ENCODE data around the gene OTUD7B.

DNA sequence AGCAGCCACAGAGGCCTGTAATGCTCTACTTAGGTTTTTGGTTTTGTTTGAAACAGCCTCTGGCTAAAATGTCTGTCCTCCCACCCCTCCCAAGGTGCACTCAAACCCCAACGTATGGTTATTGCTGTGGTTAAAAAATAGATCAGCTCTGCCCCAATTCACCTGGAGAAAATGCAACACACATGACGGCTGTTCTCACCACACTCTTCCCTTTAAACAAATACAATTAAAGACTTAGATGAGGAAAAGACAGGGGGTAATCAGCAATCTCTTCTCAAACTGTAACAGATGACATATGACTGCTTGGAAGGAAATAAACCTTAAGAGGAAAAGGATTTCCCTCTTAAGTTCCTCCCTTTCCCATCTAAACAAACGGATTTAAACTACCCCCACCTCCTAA lies 67.6 kb downstream of the OTUD7B start:
- TF ChIP-seq, protein P1, sequence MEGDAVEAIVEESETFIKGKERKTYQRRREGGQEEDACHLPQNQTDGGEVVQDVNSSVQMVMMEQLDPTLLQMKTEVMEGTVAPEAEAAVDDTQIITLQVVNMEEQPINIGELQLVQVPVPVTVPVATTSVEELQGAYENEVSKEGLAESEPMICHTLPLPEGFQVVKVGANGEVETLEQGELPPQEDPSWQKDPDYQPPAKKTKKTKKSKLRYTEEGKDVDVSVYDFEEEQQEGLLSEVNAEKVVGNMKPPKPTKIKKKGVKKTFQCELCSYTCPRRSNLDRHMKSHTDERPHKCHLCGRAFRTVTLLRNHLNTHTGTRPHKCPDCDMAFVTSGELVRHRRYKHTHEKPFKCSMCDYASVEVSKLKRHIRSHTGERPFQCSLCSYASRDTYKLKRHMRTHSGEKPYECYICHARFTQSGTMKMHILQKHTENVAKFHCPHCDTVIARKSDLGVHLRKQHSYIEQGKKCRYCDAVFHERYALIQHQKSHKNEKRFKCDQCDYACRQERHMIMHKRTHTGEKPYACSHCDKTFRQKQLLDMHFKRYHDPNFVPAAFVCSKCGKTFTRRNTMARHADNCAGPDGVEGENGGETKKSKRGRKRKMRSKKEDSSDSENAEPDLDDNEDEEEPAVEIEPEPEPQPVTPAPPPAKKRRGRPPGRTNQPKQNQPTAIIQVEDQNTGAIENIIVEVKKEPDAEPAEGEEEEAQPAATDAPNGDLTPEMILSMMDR (IDR thresholded peaks at IDR 0.05; ENCODE audit: low read length), result no peak
- no peak for TF ChIP-seq EZH2 (IDR thresholded peaks at IDR 0.05; ENCODE audit: borderline replicate concordance, low read length)
